SK-MEL-5 (cell line): Measurements from ENCODE around the gene SHROOM2. TPM values are rescaled to one million over a fixed set of nuclear protein-coding genes. Genes with fewer than 3 reads are reported as not detected.

Experiments
- small RNA-seq, 2 experiments: library from RNA; depleted of rRNA; stranded (forward); fragments of <200 nt; gene quantifications; one replicate each; pipeline ENCODE3, GENCODE V24; 2014
- total RNA-seq: library from RNA; depleted of rRNA; stranded (reverse); fragments of >200 nt; shearing (Covaris generic); gene quantifications from 2 replicates; pipeline ENCODE4 v1.2.3, GENCODE V29; 2014; rRNA removed

Gene SHROOM2
- total RNA-seq, 1 experiment from 2014 or later = 4.4 TPM

Small RNA genes within 50 kb of the gene (small RNA-seq; reads per million reads assigned to genes)
- gene RF00019 = 0 reads per million in 2 experiments

Other genes starting within 250 kb of the SHROOM2 start
- 207 and 215 TPM in 2 replicates for gene GPR143, start 20.6 kb upstream of the SHROOM2 start, total RNA-seq
- not detected in 2 replicates for gene CLDN34, start 180.9 kb downstream of the SHROOM2 start, total RNA-seq